Activated naive CD8-positive, alpha-beta T cell treated with anti-CD3 and anti-CD28 coated beads, Interleukin-2, amount 50 U/mL, for 24 hours (primary cell): Measurements from ENCODE around the gene KLHL1.

Source experiments
- ATAC-seq: fragments of 150-1000 bp; cut with Tn5 transposase; one replicate; pipeline ENCODE4 v1.10.0; 2021
- DNase-seq: peaks from one replicate; pipeline ENCODE4 v3.0.0; 2021
- H3K27ac Mint-ChIP-seq: one replicate; pipeline ENCODE4 v1.8.0; 2021; ENCODE audit warnings: mild to moderate bottlenecking, mixed read lengths
- H3K27me3 Mint-ChIP-seq: one replicate; pipeline ENCODE4 v1.8.0; 2021; ENCODE audit warnings: mixed read lengths
- H3K36me3 Mint-ChIP-seq: one replicate; pipeline ENCODE4 v1.8.0; 2021; ENCODE audit warnings: low read depth, mixed read lengths
- H3K4me1 Mint-ChIP-seq: one replicate; pipeline ENCODE4 v1.8.0; 2021; ENCODE audit warnings: mixed read lengths
- H3K4me3 Mint-ChIP-seq: one replicate; pipeline ENCODE4 v1.8.0; 2021; ENCODE audit warnings: mild to moderate bottlenecking, moderate library complexity, mixed read lengths
- H3K9me3 Mint-ChIP-seq: one replicate; pipeline ENCODE4 v1.8.0; 2021; ENCODE audit warnings: mixed read lengths

Gene KLHL1

DNA sequence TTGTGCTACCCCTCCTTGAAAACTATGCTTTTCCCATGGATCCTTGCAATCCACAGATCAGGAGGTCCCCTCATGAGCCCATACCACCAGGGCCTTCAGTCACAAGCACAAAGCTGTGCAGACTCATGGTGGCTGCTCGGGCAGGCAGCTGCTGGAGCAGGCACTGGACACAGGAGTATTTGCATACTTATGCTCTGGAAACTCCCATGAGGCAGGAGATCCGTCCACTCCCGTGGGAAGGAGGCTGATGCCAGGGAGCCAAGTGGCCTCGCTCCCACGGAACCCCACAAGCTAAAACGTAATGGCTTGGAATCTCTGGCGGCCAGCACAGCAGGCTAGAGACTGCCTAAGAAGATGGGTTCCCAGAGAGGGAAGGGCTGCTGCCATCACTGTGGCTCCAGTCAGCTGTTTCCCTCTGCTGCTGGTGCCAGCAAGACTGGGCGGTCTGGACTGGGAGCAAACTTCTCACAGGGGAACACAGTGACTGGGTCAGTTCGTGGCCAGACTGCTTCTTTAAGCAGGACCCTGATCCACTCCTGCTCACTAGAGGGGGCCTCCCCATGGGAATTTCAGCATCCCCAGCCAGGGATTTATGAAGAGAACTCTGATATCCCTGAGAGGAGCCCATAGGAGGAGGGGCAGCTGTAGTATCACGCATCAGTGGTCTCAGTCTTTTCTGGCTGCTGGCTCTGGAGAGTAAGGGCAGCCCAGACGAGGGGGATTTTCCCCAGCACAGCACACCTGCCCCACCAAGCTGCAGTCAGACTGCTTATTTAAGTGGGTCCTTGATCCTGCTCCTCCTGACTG, 370.9 kb downstream of the KLHL1 start:
- H3K4me1 Mint-ChIP-seq, result no peaks in the 10 kb centered on the region
- no peak overlapping the region for H3K4me3 Mint-ChIP-seq
- no peaks in the 10 kb centered on the region for H3K27me3 Mint-ChIP-seq
- H3K9me3 Mint-ChIP-seq, result peaks cover 8% of the 10 kb centered on the region
- DNase-seq, result no peak
- no peaks in the 10 kb centered on the region for H3K36me3 Mint-ChIP-seq
- H3K27ac Mint-ChIP-seq, result no peak overlapping the region
- ATAC-seq, result peak; percentile 24

DNA sequence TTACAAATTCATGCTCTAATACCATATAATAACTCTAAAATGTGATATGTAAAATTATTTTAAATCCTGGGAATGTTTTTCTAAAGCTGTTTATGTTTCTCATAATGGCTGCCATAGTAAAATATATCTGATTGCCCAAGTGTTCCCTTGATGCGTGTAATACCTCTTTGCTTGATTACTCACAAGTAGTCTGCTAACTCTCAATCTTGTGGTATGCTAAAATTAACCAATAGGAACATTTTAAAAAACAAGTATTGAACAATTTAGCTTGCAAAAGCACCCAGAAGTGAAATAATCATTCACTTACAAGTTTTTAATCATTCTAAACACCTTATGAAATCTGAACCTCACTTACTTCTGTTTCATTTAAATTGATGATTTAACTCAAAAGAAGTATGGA, 386.6 kb downstream of the KLHL1 start:
- Mint-ChIP-seq H3K4me3 (no peak overlapping the region), H3K36me3 (no peaks in the 10 kb centered on the region), H3K4me1 (no peaks in the 10 kb centered on the region), H3K27ac (no peak overlapping the region), H3K27me3 (no peaks in the 10 kb centered on the region), H3K9me3 (peaks cover 17% of the 10 kb centered on the region)
- ATAC-seq (no peak), DNase-seq (no peak)

DNA sequence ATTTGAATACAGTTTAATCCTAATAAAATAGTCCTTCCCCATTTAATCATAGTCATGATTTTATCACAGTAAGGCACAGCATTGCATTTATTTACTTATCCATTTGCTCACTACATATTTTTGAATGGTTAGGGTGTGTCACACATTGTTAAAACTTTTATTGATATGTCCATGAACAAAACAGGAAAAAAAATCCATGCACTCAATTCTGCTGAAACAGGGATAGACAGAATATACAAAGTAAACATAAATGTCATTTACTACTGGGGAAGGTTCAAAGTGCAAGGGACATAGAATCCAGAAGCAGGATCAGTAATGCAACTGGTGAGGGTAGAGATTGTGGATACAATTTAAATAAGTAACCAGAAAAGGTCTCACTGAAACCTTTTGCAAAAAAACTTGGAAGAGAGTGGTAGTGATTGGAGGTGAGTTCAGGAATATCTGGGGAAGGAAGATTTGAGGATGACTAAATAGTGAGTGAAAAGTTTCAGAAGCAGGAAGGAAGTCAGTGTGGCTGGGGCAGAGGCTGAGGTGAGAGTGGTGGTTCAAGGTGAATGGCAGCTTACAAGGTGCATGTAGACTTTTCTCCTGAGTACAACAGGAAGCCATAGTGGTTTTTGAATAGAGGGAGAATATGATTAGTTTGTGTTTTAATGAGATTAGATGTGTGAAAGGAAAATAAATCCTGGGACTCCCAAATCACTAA, 387.8 kb downstream of the KLHL1 start:
- H3K9me3 Mint-ChIP-seq, result peaks cover 15% of the 10 kb centered on the region
- no peak overlapping the region for H3K4me3 Mint-ChIP-seq
- H3K4me1 Mint-ChIP-seq, result no peaks in the 10 kb centered on the region
- no peak overlapping the region for H3K27ac Mint-ChIP-seq
- DNase-seq (no peak), ATAC-seq (no peak)
- H3K27me3 Mint-ChIP-seq, result no peaks in the 10 kb centered on the region
- H3K36me3 Mint-ChIP-seq, result no peaks in the 10 kb centered on the region

DNA sequence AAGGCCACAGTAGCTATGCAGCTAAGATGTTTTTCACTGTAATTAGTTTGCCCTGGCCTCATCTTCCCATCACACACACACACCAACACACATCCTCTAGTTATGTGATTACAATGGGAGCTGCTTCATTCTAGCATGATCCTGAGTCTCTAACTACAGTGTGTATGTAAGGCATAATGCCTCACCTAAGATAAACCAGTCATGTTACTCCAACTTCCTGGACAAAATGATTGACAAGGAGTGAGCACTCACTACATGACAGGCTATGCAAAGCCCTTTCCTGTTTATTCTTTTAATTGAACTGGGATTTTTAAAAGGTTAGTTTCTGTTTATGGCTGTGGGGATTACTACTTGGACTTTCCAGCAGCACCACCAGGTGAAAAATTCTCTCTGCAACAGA, 401.4 kb downstream of the KLHL1 start:
- no peak overlapping the region for H3K4me3 Mint-ChIP-seq
- ATAC-seq (no peak), DNase-seq (no peak)
- H3K27ac Mint-ChIP-seq, result no peak overlapping the region
- peaks cover 5% of the 10 kb centered on the region for H3K9me3 Mint-ChIP-seq
- no peaks in the 10 kb centered on the region for H3K4me1 Mint-ChIP-seq
- no peaks in the 10 kb centered on the region for H3K36me3 Mint-ChIP-seq
- no peaks in the 10 kb centered on the region for H3K27me3 Mint-ChIP-seq

DNA sequence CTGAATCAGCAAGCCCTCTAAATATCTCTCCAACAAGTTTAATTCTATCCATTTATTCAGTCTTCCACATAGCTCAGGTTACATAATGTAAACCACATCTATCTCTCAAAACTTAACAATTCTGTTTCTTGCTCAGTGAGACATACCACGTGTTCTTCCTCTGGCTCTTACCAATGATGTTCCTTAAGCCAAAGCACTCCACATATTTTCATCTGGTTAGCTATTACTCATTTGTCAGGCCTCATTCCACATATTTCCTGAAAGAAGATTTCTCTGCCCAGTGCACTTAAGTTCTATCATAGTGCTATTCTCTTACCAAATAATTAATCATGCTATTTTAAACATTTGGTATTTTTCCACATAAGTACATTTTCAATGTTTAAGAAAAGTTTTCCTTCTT, 403.9 kb downstream of the KLHL1 start:
- H3K4me3 Mint-ChIP-seq, result no peak overlapping the region
- ATAC-seq, result no peak
- no peaks in the 10 kb centered on the region for H3K4me1 Mint-ChIP-seq
- no peak for DNase-seq
- H3K27ac Mint-ChIP-seq, result no peak overlapping the region
- no peaks in the 10 kb centered on the region for H3K36me3 Mint-ChIP-seq
- peaks cover 5% of the 10 kb centered on the region for H3K9me3 Mint-ChIP-seq
- no peaks in the 10 kb centered on the region for H3K27me3 Mint-ChIP-seq

DNA sequence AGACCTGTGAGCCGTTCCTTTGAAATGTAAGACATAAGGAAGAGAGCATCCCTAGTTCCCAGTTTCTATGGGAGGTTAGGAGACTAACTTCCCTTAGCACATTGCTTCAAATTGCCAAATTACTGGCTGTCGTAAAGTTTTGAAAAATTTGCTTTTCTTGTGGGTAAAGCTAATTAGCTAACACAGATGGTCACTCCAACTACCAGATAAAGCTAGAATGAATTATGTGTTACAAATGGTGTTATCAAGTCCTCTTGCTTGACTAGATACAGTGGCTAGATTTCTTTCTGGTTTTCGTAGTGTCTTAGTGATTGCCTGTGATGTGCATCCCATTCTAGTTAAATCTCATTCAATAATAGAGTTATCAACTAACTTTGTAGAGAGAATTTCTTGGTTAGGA, 417.3 kb downstream of the KLHL1 start:
- DNase-seq, result no peak
- no peak for ATAC-seq
- Mint-ChIP-seq H3K9me3 (peaks cover 11% of the 10 kb centered on the region), H3K4me3 (no peak overlapping the region), H3K4me1 (no peaks in the 10 kb centered on the region), H3K27me3 (no peaks in the 10 kb centered on the region), H3K27ac (no peak overlapping the region), H3K36me3 (no peaks in the 10 kb centered on the region)

DNA sequence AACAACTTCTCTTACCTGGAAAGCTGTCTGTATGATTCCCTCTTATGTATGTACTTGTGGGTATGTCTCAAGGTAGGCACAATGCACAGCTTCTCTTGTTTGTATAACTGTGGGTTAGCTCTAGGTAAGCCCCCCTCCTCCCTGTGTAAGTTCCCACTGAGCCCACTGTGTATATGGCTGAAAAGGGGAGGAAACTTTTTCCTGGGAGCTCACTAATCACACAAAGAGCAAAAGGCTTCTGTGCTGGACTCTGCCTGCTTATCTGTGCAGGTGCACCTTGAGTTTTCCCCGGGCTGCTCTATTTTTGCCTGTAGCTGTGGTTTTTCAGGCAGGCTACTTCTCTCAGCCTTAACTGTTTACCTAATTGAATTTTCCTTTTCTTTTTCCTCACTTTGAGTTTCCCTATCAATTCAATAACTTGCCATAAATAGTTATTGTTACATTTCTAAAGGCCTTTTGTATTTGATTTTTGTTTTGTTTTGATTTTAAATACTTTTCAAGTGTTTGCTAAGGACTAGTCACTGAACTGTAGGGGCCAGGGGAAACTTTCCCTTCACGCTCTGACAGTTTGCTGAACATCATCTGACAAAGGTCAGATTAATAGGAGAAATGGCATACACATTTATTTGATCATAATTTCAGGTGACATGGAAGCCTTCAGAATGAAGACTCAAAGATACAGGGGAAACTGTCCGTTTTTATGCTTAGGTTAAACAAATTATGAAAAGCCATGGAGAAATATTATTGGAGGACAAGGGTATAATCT, 424.1 kb downstream of the KLHL1 start:
- Mint-ChIP-seq H3K27me3 (no peaks in the 10 kb centered on the region), H3K27ac (no peak overlapping the region), H3K36me3 (no peaks in the 10 kb centered on the region), H3K4me3 (no peak overlapping the region), H3K4me1 (no peaks in the 10 kb centered on the region), H3K9me3 (no peaks in the 10 kb centered on the region)
- DNase-seq (no peak), ATAC-seq (no peak)

DNA sequence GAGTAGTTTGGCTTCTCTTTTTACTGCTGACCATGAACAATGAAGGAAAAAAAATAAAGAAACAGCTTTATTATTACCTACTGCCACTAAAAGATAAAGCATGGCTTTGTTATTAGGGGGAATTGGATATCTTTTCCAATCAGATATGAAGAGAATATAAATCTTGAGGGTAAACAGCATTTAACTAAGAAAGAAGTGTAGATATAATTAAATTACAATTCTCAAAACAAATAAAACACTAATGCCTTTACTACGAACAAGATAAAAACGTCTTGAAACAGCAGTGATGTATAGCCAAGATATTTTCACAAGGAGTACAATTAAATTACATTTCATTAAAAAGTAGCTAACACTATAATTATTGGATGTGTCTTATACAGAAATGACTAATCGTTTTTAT, 426.5 kb downstream of the KLHL1 start:
- no peak for ATAC-seq
- H3K4me1 Mint-ChIP-seq, result no peaks in the 10 kb centered on the region
- no peak overlapping the region for H3K4me3 Mint-ChIP-seq

DNA sequence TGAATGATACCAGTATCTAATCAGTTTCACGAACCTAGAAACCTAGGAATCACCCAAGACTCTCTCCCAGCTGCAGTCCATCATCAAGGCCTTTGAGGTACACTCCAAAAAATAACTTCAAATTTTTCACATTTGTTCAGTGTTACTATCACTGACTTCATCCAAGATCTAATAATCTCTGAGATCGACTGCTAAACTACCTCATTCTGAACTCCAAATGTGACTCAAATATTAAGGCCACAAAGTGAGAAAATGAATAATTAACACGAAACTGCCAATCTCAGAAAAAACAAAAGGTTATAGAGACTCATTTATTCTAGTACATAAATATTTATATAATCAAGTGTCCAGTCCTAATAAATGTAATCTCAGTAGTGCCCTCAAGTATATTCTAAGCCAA, 430.9 kb downstream of the KLHL1 start:
- Mint-ChIP-seq H3K4me3 (no peak overlapping the region), H3K36me3 (no peaks in the 10 kb centered on the region), H3K27ac (no peak overlapping the region), H3K27me3 (no peaks in the 10 kb centered on the region), H3K4me1 (no peaks in the 10 kb centered on the region), H3K9me3 (peaks cover 5% of the 10 kb centered on the region)
- ATAC-seq (no peak), DNase-seq (no peak)

More for the DNA sequence above, 426.5 kb downstream of the KLHL1 start:
- DNase-seq, result no peak
- H3K9me3 Mint-ChIP-seq, result no peaks in the 10 kb centered on the region
- no peaks in the 10 kb centered on the region for H3K27me3 Mint-ChIP-seq
- H3K27ac Mint-ChIP-seq, result no peak overlapping the region
- H3K36me3 Mint-ChIP-seq, result no peaks in the 10 kb centered on the region

DNA sequence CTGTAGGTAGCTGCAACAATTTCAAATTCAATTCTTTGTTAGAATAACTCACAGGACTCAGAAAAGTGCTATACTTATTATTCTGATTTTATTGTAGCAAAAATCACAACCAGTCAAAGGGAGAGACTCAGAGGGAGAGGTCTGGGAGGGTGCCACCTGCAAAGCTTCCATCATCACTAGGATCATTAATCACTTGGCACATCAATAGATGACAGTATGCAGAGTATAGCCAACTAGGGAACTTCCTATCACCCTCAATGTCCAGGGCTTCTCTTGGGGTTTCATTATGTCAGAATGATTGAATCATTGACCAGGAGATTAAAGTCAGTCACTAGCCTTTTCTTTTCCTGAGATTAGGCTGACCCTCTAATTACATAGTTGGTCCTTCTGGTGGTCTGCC, 432.0 kb downstream of the KLHL1 start:
- Mint-ChIP-seq H3K4me3 (no peak overlapping the region), H3K36me3 (no peaks in the 10 kb centered on the region), H3K27me3 (no peaks in the 10 kb centered on the region), H3K27ac (no peak overlapping the region), H3K4me1 (no peaks in the 10 kb centered on the region), H3K9me3 (peaks cover 5% of the 10 kb centered on the region)
- ATAC-seq, result no peak
- DNase-seq, result no peak

DNA sequence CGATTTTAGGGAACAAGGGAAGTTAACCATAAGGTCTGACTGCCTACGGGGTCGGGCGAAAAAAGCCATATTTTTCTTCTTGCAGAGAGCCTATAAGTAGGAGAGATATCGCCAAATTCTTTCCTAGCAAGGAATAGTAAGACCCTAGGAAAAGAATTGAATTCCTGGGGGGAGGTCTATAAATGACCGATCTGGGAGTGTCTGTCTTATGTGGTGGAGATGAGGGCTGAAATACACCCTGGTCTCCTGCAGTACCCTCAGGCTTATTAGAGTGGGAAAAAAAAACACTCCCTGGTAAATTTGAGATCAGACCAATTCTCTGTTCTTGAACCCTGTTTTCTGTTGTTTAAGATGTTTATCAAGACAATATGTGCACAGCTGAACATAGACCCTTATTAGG, 448.1 kb downstream of the KLHL1 start:
- H3K36me3 Mint-ChIP-seq, result no peaks in the 10 kb centered on the region
- no peaks in the 10 kb centered on the region for H3K4me1 Mint-ChIP-seq
- H3K9me3 Mint-ChIP-seq, result peaks cover 16% of the 10 kb centered on the region
- DNase-seq (no peak), ATAC-seq (no peak)
- no peak overlapping the region for H3K4me3 Mint-ChIP-seq
- H3K27me3 Mint-ChIP-seq, result no peaks in the 10 kb centered on the region
- no peak overlapping the region for H3K27ac Mint-ChIP-seq

DNA sequence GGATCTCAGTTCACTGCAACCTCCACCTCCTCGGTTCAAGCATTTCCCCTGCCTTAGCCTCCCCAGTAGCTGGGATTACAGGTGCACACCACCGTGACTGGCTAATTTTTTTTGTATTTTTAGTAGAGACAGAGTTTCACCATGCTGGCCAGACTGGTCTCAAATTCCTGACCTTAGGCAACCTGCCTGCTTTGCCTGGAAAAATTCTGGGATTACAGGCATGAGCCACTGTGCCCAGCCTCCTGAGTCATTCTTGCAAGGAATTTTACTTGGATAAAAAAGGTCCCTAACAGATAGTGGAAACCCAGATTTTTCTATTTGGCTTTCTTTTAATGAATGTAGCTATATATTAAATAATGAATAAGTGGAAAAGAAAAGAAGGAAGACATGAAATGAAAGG, 450.6 kb downstream of the KLHL1 start:
- ATAC-seq (no peak), DNase-seq (no peak)
- Mint-ChIP-seq H3K27ac (no peak overlapping the region), H3K36me3 (no peaks in the 10 kb centered on the region), H3K4me1 (no peaks in the 10 kb centered on the region), H3K27me3 (no peaks in the 10 kb centered on the region), H3K9me3 (peaks cover 16% of the 10 kb centered on the region), H3K4me3 (no peak overlapping the region)

DNA sequence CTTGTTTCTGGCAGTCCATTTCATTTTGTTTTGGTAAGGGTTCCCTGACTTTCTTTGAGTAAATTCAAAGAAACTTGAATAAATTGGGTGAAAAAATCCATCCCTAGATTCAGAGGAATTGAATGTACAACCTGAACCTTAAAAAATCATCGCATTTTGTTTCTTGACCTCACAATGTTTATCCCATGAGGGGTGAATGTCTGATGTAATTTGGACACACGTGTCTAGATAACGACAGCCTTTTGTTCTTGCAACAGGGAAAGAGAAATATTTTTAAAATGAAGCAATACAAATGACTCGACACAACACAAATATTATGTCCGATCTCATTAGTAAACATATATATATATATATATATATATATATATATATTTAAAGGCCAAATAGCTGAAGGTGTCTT, 453.9 kb downstream of the KLHL1 start:
- Mint-ChIP-seq H3K27ac (no peak overlapping the region), H3K36me3 (no peaks in the 10 kb centered on the region), H3K4me1 (no peaks in the 10 kb centered on the region), H3K27me3 (no peaks in the 10 kb centered on the region), H3K4me3 (no peak overlapping the region), H3K9me3 (peaks cover 8% of the 10 kb centered on the region)
- DNase-seq (no peak), ATAC-seq (no peak)
